HS-27A (cell line): ENCODE data around the gene SETBP1.

Experiments used
- DNase-seq: peaks from one replicate; pipeline ENCODE4 v3.0.0-alpha.2; 2012; ENCODE audit warnings: low read depth, missing footprints

The SETBP1 gene

GRCh38 chr18:44871771-44872170, 191.1 kb downstream of the SETBP1 start:
- DNase-seq: no peak

- DNase-seq: no peak
Observed at GRCh38 chr18:44876024-44876423, 195.3 kb downstream of the SETBP1 start.

GRCh38 chr18:44876755-44877154, 196.1 kb downstream of the SETBP1 start:
- no peak for DNase-seq

GRCh38 chr18:44878335-44878734, 197.6 kb downstream of the SETBP1 start:
- DNase-seq: no peak

GRCh38 chr18:44880170-44880569, 199.5 kb downstream of the SETBP1 start:
- no peak for DNase-seq

GRCh38 chr18:44881461-44882162, 200.9 kb downstream of the SETBP1 start:
- no peak for DNase-seq

- DNase-seq: no peak
Observed at GRCh38 chr18:44882163-44882868, 201.6 kb downstream of the SETBP1 start.

- no peak for DNase-seq
Observed at GRCh38 chr18:44883671-44884070, 203.0 kb downstream of the SETBP1 start.

GRCh38 chr18:44884431-44884830, 203.7 kb downstream of the SETBP1 start:
- no peak for DNase-seq

- DNase-seq: no peak
Observed at GRCh38 chr18:44885507-44885906, 204.8 kb downstream of the SETBP1 start.

- DNase-seq: no peak
Observed at GRCh38 chr18:44887227-44887631, 206.5 kb downstream of the SETBP1 start.

GRCh38 chr18:44889111-44889510, 208.4 kb downstream of the SETBP1 start:
- DNase-seq: no peak

GRCh38 chr18:44893045-44893706, 212.5 kb downstream of the SETBP1 start:
- no peak for DNase-seq

- no peak for DNase-seq
Observed at GRCh38 chr18:44893966-44894365, 213.3 kb downstream of the SETBP1 start.

GRCh38 chr18:44895176-44895798, 214.6 kb downstream of the SETBP1 start:
- no peak for DNase-seq

- no peak for DNase-seq
Observed at GRCh38 chr18:44896846-44897245, 216.2 kb downstream of the SETBP1 start.

GRCh38 chr18:44897411-44897810, 216.7 kb downstream of the SETBP1 start:
- DNase-seq: no peak

GRCh38 chr18:44897816-44898215, 217.1 kb downstream of the SETBP1 start:
- DNase-seq: no peak

- DNase-seq: no peak
Observed at GRCh38 chr18:44898498-44898897, 217.8 kb downstream of the SETBP1 start.

GRCh38 chr18:44899832-44900231, 219.1 kb downstream of the SETBP1 start:
- no peak for DNase-seq

- no peak for DNase-seq
Observed at GRCh38 chr18:44900627-44901026, 219.9 kb downstream of the SETBP1 start.

- no peak for DNase-seq
Observed at GRCh38 chr18:44901283-44901682, 220.6 kb downstream of the SETBP1 start.

GRCh38 chr18:44903327-44903726, 222.6 kb downstream of the SETBP1 start:
- DNase-seq: no peak
